ENCODE results near the gene RMND5A. TPM values are rescaled to one million over a fixed set of nuclear protein-coding genes. Genes with fewer than 3 reads are reported as not detected.

RMND5A gene
- total RNA-seq, 2 donors from 2014 or later = 32.2 to 48.3 TPM

- Mint-ChIP-seq H3K36me3 (peaks cover 6% of the 10 kb centered on the region), H3K9me3 (no peaks in the 10 kb centered on the region), H3K4me1 (ENCODE audit: low read depth in 2 of 2) (peaks cover 25 to 29% of the 10 kb centered on the region in 2 donors), H3K27me3 (no peaks in the 10 kb centered on the region), H3K27ac (peak overlapping the region; percentile 82 to 91), H3K4me3 (peak overlapping the region; percentile 73)
- peak in 1 of 2 donors; percentile 61 for ATAC-seq
- no peak for DNase-seq (ENCODE audit: low spot score)
Observed at GRCh38 chr2:86785456-86785855, 65.4 kb downstream of the RMND5A start.

GRCh38 chr2:86786001-86786536 lies 66.0 kb downstream of the RMND5A start:
- peak overlapping the region; percentile 73 for H3K4me3 Mint-ChIP-seq
- ATAC-seq (peak; percentile 84), DNase-seq (ENCODE audit: low spot score) (peak; percentile 73)
- H3K27ac Mint-ChIP-seq = peak overlapping the region; percentile 82 to 91
- H3K27me3 Mint-ChIP-seq = no peaks in the 10 kb centered on the region
- peaks cover 6% of the 10 kb centered on the region for H3K36me3 Mint-ChIP-seq
- no peaks in the 10 kb centered on the region for H3K9me3 Mint-ChIP-seq
- peaks cover 29 to 33% of the 10 kb centered on the region in 2 donors for H3K4me1 Mint-ChIP-seq (ENCODE audit: low read depth in 2 of 2)

DNA sequence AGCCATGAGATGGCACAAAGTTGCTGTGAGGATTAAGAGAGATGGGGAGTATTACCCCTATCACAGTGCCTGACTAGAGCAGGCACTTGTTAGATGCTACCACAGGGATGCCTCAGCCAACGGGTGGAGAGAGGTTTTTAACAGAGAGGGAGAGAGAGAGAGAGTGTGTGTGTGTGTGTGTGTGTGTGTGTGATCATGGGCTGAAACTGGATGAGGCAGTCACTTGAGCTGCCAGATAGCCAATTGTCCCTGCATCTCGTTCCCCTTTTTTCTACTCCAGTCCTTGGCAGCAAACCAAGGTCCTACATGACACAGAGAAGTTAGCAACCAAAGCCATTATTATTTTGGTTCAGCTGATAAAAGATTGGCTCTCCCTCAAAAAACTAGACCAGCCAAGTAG lies 67.6 kb downstream of the RMND5A start:
- no peak for DNase-seq (ENCODE audit: low spot score)
- Mint-ChIP-seq H3K36me3 (peaks cover 6% of the 10 kb centered on the region), H3K27me3 (no peaks in the 10 kb centered on the region), H3K27ac (peak overlapping the region; percentile 13 to 91), H3K4me3 (peak overlapping the region; percentile 59), H3K4me1 (ENCODE audit: low read depth in 2 of 2) (peaks cover 39 to 46% of the 10 kb centered on the region in 2 donors), H3K9me3 (no peaks in the 10 kb centered on the region)
- ATAC-seq = no peak

- Mint-ChIP-seq H3K27me3 (no peaks in the 10 kb centered on the region), H3K36me3 (peaks cover 6% of the 10 kb centered on the region), H3K4me3 (peak overlapping the region; percentile 59), H3K4me1 (ENCODE audit: low read depth in 2 of 2) (peaks cover 44 to 49% of the 10 kb centered on the region in 2 donors), H3K27ac (peak overlapping the region; percentile 13 to 91), H3K9me3 (no peaks in the 10 kb centered on the region)
- DNase-seq (ENCODE audit: low spot score) = no peak
- no peak for ATAC-seq
Observed at GRCh38 chr2:86788165-86788564, 68.1 kb downstream of the RMND5A start.

DNA sequence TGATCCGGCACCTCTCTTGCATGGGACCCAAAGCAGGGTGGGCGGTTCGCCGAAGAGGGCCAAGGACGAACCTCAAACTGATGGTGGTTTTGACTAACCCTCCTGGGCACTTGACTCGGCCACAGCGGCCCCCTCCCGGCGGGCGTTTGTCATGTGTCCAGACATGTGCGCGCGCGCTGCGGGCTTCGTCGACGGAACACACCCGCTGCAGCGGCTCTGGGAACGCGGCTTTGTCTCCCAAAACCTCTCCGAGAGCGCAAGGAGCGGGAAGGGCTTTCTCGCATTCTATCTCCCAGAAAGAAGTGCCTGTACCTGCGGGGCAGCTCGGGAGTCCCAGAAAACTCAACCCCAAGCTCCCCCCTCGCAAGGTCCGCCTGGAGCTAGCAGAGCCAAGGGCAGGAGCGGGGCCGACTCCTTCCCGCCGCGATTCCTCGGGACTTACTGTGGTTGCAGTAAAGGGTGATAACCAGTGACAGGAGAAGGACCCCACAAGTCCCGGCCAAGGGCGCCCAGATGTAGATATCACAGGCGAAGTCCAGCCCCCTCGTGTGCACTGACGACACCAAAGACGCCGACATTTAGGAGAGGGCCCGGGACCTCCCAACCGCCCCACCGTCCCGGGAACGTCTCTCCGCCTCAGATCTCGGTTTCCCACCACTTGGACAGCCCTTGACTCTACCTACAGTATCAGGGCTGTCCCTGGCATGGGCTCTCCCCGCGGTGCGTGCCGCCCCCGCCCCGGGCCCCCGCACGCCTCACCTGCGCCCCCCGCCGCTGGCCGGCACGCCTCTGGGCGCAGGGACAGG lies 69.0 kb downstream of the RMND5A start:
- Mint-ChIP-seq H3K9me3 (no peaks in the 10 kb centered on the region), H3K4me3 (peak overlapping the region; percentile 59), H3K4me1 (ENCODE audit: low read depth in 2 of 2) (peaks cover 53 to 59% of the 10 kb centered on the region in 2 donors), H3K36me3 (peaks cover 6% of the 10 kb centered on the region), H3K27ac (peak overlapping the region; percentile 45 to 91), H3K27me3 (no peaks in the 10 kb centered on the region)
- DNase-seq (ENCODE audit: low spot score) (no peak), ATAC-seq (no peak)

DNA sequence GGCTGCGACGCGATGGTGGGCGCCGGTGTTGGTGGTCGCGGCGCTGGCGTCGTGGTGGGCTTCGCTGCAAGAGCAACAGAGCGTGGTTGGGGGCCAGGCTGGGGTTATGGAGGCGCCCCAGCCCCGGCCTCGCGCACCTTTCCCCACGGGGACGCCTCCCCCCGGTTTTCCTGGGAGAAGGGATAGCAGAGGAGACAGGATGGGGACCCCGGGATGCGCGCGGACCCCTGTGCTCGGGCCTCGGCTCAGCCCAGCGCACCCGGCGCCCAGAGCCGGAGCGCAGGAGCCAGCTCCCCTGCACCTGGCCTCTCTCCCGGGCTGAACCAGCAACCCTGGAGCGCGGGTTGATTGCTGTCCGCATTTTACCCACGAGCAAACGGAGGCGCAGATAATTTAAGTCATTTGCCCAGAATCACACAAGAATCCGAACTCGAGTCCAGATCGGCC lies 69.6 kb downstream of the RMND5A start:
- peaks cover 6% of the 10 kb centered on the region for H3K36me3 Mint-ChIP-seq
- peaks cover 58 to 65% of the 10 kb centered on the region in 2 donors for H3K4me1 Mint-ChIP-seq (ENCODE audit: low read depth in 2 of 2)
- no peaks in the 10 kb centered on the region for H3K27me3 Mint-ChIP-seq
- peak overlapping the region; percentile 87 to 93 for H3K27ac Mint-ChIP-seq
- no peak for ATAC-seq
- H3K9me3 Mint-ChIP-seq = no peaks in the 10 kb centered on the region
- no peak for DNase-seq (ENCODE audit: low spot score)
- H3K4me3 Mint-ChIP-seq = peak overlapping the region; percentile 77

DNA sequence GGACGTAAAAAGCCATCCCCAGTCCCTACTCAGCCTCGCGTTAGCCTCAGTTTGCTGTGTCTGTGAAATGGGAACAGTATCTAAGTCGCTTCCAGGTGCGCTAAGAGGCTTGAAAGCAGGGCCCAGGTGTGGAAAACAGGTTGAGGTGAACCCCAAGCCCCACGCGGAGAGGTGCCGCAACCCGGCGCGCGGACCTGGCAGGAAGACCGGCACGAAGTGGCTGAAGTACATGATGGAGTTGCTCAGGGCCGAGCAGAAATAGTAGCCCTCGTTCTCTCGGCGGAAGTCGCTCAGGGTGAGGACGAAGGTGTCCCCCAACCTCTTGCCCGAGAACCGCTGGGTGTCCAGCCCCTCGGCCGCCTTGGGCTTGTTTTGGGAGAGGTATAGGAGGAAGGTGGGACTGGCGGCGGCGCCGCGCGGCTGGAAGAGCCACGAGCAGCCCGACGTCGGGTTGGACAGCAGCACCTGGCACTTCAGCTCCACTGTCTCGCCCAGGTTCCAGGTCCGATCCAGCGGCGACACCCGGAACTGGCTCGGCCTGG lies 70.1 kb downstream of the RMND5A start:
- Mint-ChIP-seq H3K36me3 (peaks cover 11% of the 10 kb centered on the region), H3K4me3 (peak overlapping the region; percentile 77), H3K4me1 (ENCODE audit: low read depth in 2 of 2) (peaks cover 63 to 70% of the 10 kb centered on the region in 2 donors), H3K27me3 (no peaks in the 10 kb centered on the region), H3K9me3 (peaks cover 4% of the 10 kb centered on the region), H3K27ac (peak overlapping the region; percentile 87 to 93)
- DNase-seq (ENCODE audit: low spot score) (no peak), ATAC-seq (peak; percentile 1)

DNA sequence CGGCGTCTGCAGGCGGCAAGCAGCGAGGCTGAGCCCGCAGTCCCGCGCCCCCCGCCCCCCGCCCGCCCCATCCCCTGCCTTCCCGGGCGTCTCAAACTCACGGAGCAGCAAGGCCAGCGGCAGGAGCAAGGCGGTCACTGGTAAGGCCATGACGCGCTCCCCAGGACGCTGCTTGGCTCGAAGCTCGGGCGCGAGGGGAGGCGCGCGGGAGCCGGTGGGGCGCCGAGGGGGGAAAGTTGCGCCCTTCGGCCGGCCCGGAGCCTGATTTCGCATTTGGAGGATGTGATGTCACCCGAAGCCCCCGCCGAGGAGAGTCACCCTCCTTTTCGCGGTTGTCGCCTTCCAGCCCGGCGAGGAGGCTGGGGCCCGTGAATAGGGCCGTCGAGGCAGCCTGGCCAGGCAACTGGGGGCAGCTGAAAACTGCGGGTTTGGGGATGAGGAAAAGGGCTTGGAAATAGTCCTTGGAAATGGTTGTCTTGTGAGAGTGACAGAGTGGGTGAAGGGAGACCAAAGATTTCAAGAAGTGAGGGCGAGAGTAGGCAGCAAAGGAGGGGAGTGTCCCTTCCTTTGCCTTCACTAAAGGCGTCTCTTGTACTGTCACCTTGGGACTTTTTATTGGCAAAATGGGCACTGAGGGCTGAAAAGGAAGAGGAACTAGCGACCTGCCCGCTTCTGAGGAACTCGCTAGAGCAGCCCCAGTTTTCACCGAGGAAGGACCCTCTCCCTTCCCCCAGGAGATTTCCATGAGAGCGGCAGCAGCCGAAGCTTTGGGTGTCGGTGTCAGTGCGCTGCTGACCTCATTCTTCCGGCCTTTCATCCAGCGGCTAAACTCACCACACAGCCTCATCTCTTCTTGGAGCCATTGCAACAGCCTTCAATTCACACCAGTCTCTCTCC lies 70.8 kb downstream of the RMND5A start, which contains the start of gene CD8A:
Gene CD8A, minus strand, starts transcription at position 238 of the 897 bp plus-strand sequence. Its CDS starts 88 bp downstream, at position 150.
- peak; percentile 75 to 82 for ATAC-seq
- Mint-ChIP-seq H3K4me1 (ENCODE audit: low read depth in 2 of 2) (peaks cover 62 to 68% of the 10 kb centered on the region in 2 donors), H3K4me3 (peak within 1 kb of the TSS; percentile 77), H3K9me3 (peaks cover 7% of the 10 kb centered on the region), H3K27me3 (no peaks in the 10 kb centered on the region), H3K27ac (peak within 1 kb of the TSS; percentile 87 to 93), H3K36me3 (peaks cover 18% of the 10 kb centered on the region)
- DNase-seq (ENCODE audit: low spot score) = peak; percentile 86

DNA sequence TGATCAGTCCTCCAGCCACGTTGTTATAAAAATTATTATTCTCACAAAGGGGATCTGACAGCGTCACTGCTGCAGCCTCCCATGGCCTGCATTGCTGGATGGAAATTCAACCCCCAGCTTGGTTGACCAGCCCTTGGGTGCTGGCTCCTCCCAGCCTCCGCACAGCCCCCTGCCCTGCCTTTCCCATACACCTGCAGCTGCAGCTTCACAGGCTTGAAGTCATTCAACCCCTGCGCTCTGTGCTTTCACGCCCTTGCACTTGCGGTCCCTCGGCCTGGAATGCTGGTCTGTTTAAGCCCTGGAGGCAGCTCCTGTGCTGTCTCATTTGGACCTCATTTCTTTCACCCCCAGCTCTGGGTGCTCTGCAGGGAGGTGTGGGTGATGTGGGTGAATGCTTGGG lies 71.5 kb downstream of the RMND5A start:
- Mint-ChIP-seq H3K27ac (peak overlapping the region; percentile 87 to 93), H3K36me3 (peaks cover 25% of the 10 kb centered on the region), H3K4me3 (peak overlapping the region; percentile 77), H3K9me3 (peaks cover 12% of the 10 kb centered on the region), H3K4me1 (ENCODE audit: low read depth in 2 of 2) (peaks cover 56 to 62% of the 10 kb centered on the region in 2 donors), H3K27me3 (no peaks in the 10 kb centered on the region)
- ATAC-seq (peak in 1 of 2 donors; percentile 40), DNase-seq (ENCODE audit: low spot score) (no peak)

DNA sequence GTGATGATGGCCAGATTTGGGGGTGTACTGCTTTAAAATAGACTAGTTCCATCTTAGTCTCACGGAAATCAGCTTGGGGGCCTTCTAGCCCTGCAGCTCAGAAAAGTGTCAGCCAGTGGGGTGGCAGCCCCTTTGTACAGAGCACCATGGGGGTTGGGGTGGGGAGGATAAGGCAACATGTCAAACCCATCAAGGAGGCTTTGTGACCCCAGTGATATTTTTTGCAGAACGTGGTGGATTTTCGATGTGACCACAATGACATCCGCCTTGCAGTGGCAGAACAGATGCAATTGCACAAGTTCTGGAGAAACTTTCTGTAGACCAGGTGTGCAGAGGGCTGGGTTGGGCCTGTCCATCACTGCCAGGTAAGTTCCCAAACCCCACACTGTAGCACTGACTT lies 73.7 kb downstream of the RMND5A start:
- DNase-seq (ENCODE audit: low spot score) = no peak
- Mint-ChIP-seq H3K36me3 (peaks cover 27% of the 10 kb centered on the region), H3K27ac (peak overlapping the region; percentile 51 to 54), H3K4me1 (ENCODE audit: low read depth in 2 of 2) (peaks cover 45% of the 10 kb centered on the region in 2 donors), H3K27me3 (no peaks in the 10 kb centered on the region), H3K9me3 (peaks cover 19% of the 10 kb centered on the region), H3K4me3 (peak overlapping the region; percentile 65)
- ATAC-seq = no peak

GRCh38 chr2:86794861-86795260 lies 74.8 kb downstream of the RMND5A start:
- peak; percentile 61 to 62 for ATAC-seq
- peaks cover 44 to 45% of the 10 kb centered on the region in 2 donors for H3K4me1 Mint-ChIP-seq (ENCODE audit: low read depth in 2 of 2)
- H3K27ac Mint-ChIP-seq = peak overlapping the region; percentile 51 to 54
- no peaks in the 10 kb centered on the region for H3K27me3 Mint-ChIP-seq
- peak overlapping the region; percentile 74 for H3K4me3 Mint-ChIP-seq
- H3K9me3 Mint-ChIP-seq = peaks cover 19% of the 10 kb centered on the region
- H3K36me3 Mint-ChIP-seq = peaks cover 27% of the 10 kb centered on the region
- peak; percentile 62 for DNase-seq (ENCODE audit: low spot score)

GRCh38 chr2:86800856-86801567 lies 80.9 kb downstream of the RMND5A start:
- Mint-ChIP-seq H3K4me1 (ENCODE audit: low read depth in 2 of 2) (peaks cover 3 to 4% of the 10 kb centered on the region in 2 donors), H3K36me3 (peaks cover 14% of the 10 kb centered on the region), H3K27me3 (no peaks in the 10 kb centered on the region), H3K9me3 (peaks cover 12% of the 10 kb centered on the region), H3K4me3 (no peak overlapping the region), H3K27ac (no peak overlapping the region)
- DNase-seq (ENCODE audit: low spot score) (no peak), ATAC-seq (no peak)

All from natural killer cell treated with Interleukin-12 subunit alpha and Interleukin-12 subunit beta and Interleukin-15 and Interleukin-18, amount 100 ng/mL, for 72 hours (primary cell).